PFSK-1 (cell line): ENCODE results near the gene LYPD6B.

Experiments
- FOXP2 ChIP-seq: optimal IDR thresholded peaks from 2 replicates; pipeline ENCODE3; 2011; ENCODE audit warnings: borderline replicate concordance, control low read depth, inconsistent platforms; ENCODE audit not compliant: insufficient read depth; ENCODE audit errors: extremely low read length, extremely low read depth
- REST ChIP-seq, 2 experiments: IDR thresholded peaks; 2 replicates each; pipeline versions ENCODE4 v1.6.1 to v1.8.0; 2011 to 2012; ENCODE audit warnings: low read depth in 2 of 2, low read length in 2 of 2, control low read depth in 1 of 2, inconsistent platforms in 1 of 2, mild to moderate bottlenecking in 1 of 2, moderate library complexity in 1 of 2; ENCODE audit not compliant: insufficient read depth in 1 of 2
- TAF1 ChIP-seq: IDR thresholded peaks from 2 replicates; pipeline ENCODE4 v1.6.1; 2012; ENCODE audit warnings: low read length, control low read depth, borderline replicate concordance; ENCODE audit not compliant: insufficient read depth

- TF ChIP-seq FOXP2 (no peak), REST (IDR thresholded peaks at IDR 0.05; ENCODE audit: insufficient read depth in 1 of 2, low read depth in 2 of 2, low read length in 2 of 2) (no peak), TAF1 (no peak)
Measured at GRCh38 chr2:149004836-149005235, 33.7 kb upstream of the LYPD6B start.
